HG02759 (cell line): ENCODE measurements around the gene INPP5A.

Experiments used
- ATAC-seq: cut with Tn5 transposase; IDR thresholded peaks from one replicate; pipeline ENCODE4 v1.9.1; 2021; ENCODE audit warnings: mild to moderate bottlenecking, moderate library complexity; ENCODE audit not compliant: unreplicated experiment

Gene INPP5A

DNA sequence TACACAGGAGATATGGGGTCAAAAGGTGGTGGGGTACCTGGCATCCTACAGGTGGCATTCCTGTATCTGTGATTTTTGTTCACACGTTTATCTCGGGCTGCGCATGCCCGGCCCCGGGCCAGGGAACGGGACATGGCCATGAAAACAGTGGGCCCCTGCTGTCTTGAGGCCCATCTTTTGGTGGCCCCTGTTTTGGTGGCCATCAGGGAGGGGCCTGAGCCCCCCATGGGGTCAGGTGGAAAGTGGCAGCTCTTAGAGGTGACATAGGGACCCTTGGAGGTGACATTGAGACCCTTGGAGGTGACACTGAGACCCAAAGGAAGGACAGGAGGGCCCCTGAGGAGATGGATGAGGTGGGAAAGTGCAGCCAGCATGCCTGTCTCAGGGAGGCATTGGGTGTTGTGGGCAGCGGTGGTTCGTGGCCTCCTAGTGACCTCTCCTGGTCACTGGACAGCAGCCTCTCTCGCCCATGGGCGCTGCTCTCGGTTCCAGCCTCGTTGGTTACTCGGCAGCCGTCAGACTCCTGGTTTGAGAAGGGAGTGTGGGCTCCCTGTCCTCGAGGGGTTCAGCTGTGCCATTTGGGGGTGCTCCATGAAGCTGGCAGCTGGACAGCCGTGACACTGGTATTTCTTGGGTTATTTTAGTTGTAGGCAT is 39.9 kb downstream of the INPP5A start:
- no peak for ATAC-seq

DNA sequence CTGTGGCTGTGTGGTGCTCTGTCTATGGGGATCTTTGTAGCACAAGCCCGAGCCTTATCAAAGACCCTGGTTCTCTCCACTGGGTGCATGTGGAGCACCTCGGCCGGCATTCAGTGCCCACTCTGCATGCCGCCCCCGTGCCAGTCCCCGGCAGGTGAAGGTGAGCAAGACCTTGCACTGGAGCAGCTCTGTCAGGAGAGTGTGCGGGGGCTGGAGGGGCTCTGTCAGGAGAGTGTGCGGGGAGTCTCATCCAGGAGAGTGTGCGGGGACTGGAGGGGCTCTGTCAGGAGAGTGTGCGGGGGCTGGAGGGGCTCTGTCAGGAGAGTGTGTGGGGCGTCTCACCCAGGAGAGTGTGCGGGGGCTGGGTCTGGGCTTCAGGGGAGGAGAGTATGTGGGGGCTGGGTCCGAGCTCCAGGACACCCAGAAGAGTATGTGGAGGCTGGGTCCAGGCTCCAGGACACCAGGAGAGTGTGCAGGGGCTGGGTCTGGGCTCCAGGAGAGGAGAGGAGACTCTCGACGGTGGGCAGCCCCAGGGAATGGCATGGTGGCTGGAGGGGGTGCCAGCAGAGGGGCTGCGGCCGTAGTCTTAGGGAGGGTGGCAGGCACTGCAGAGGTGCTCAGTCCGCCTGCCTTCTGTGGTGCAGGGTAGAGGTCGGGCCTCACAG is 40.8 kb downstream of the INPP5A start:
- ATAC-seq: no peak

DNA sequence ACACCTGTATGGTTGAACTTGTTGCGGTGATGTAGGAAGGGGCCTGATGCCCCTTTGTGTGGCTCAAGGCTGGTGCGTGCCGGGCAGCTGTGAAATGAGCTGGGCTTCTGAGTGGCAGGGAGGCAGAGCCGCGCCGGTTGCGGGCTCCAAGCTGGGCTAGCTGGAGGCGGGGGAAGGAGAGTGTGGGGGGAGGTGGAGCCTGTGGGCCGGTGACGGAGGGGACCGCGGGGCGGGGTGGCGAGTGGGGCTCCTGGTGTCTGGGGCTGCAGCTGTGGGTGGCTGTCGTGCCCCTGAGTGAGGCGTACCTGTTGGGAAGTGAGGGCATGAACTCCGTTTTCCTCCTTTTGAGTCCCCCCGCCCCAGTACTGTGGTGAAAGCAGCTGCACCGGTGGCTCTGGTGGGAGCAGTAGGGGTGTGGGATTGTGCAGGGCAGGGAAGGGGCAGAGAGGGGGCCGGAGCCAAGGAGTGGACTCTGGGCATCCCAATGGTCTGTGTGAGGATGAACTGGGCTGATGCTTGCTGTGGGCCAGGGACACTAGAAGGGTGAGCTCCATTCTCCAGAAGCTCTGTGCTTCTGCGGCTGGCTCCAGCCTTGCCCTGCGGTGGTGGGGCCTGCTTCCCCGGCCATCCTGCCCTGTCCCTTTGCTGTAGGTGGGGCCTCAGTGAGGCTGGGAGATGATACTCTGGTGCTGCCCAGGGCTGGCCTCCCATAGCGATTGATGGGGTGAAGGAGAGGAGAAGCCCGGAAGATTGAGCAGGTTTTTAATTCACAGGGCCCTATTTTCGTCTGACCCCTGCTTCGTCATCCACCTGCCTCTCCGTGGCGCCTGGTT is 41.7 kb downstream of the INPP5A start:
- ATAC-seq: no peak

DNA sequence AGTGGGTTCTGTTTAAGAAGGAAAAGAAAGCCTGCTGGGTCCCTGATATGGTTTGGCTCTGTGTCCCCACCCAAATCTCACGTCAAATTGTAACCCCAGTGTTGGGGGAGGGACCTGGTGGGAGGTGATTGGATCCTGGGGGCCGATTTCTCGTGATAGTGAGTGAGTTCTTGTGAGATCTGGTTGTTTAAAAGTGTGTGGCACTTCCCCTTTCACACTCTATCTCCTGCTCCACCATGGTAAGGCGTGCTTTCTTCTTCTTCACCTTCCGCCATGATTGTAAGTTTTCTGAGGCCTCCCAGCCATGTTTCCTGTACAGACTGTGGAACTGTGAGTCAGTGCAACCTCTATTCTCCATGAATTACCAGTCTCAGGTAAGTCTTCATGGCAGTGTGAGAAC is 42.6 kb downstream of the INPP5A start:
- no peak for ATAC-seq

DNA sequence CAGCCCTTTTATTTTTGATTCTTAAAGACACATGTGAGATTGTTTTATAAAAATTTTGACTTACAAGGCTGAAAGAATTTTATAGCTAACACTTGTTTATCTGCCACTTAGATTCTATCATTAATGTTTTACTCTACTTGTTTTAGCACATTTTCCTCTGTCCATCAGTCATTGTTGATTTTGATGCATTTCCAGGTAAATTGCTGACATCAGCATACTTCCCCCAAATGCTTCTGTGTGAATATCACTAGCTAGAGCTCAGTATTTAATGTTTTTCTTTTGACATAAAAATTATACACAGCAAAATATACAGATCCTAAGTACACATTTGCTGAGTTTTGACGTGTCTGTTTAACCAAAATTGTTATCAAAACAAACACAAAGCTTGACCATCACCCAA is 43.0 kb downstream of the INPP5A start:
- ATAC-seq: no peak

DNA sequence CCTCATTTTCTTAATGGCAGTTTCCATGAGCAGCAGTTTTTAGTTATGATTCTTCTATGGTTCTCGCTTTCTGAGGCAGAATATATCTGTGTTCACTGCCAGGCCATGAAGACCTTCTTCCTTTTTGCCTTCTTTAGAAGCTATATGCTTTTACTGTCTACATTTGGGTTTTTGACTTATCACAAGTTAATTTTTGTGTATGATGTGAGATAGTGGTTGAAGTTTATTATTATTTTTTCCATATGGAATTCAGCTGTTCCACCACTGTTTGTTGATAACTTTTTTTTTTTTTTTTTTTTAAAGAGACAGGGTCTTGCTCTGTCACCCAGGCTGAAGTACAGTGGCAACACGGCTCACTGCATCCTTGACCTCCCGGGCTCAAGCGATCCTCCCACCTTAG is 44.5 kb downstream of the INPP5A start:
- ATAC-seq: no peak

DNA sequence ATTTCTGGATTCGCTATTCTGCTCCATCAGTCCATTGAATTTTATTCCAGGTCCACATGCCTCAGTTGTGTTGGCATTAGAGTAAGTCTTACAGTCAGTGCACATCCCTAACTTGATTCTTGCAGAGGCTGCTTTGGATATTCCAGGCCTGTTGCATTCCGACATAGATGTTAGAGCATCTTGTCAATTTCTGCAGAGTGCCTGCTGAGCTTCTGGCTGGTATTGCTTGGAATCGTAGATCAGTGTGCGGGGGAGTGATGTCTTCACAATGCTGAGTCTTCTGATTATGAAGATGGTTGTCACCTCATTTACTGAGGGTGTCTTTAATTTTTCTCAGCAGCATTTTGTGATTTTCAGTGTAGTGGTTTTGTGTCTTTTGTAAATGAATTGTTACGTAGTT is 45.2 kb downstream of the INPP5A start:
- no peak for ATAC-seq

DNA sequence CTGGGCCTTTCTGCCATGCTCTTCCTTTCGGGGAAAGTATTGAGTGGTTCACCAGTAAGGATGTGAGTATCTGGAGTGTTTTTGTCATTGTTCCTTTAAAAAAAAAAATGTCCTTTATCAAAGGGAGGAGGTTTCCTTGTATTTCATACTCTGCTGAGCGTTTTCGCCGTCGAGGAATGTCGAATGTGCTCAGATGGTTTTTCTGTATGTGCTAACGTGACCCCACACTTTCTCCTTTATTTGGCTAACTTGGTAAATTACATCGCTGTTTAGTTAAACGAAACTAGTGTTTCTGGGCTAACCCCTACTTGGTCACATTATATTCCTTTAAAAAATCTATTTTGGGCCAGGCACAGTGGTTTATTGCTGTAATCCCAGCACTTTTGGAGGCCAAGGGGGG is 45.9 kb downstream of the INPP5A start:
- no peak for ATAC-seq

DNA sequence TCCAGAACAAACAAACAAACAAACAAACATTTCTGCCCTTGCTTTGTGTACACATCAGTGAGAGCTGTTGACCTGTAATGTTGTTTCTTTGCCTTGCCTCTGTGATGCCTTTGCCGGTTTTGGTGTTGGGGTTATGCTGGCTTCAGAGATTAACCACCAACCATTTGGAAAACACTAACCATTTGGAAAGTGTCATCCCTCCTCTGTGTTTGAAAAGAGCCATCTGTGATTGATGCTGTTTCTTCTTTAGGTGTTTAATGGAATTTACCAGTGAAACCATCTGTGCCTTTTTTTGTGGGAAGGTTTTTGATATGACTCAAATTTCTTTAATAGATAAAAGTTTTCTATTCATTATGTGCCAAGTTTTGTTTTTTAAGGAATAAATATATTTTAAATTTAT is 46.5 kb downstream of the INPP5A start:
- no peak for ATAC-seq

DNA sequence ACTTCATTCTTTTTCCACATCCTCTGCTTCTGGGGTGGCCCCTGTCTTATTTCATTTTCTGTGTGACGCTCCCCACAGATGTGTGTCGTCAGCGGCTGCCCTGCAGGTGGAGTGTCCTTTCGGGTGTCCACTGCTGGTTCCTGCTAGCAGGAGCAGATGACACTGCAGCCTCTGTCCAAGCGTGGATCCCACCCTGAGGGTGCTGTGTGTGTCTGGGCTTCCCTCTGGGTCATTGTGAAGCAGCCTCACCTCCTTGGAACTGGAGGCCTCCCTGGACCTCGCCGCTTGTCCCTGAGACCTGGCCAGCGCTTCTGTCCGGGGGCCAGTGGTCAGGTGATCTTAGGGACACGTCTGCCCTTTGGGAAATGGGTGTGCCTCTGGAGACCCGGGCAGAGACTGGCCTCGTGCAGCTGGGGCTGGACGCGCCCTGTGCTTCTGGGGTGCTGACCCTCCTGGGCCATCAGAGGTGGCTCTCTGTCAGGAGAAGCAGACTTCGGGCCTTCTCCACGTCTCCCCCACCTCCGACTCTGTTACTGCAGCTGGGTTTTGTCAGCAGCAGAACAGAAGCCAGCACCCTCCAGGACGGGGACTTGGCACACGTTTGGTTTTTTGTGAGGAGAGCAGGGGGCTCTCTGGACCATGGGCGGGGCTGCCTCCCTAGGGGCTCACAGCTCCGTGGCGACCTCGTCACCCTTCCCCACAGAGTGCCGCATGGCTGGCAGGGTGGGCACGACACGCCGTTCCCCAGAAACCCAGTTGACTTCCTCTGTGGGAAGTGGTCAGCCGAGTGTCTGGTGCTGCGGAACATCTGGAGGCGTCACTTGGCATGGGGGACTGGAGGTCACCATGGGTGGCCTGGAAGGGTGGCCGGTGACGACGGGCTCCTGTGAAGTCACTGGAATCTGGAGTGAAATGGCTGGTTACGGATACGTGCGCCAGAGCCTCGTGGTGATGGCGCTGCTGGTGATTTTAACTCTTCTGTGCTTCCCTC is 48.4 kb downstream of the INPP5A start:
- no peak for ATAC-seq

DNA sequence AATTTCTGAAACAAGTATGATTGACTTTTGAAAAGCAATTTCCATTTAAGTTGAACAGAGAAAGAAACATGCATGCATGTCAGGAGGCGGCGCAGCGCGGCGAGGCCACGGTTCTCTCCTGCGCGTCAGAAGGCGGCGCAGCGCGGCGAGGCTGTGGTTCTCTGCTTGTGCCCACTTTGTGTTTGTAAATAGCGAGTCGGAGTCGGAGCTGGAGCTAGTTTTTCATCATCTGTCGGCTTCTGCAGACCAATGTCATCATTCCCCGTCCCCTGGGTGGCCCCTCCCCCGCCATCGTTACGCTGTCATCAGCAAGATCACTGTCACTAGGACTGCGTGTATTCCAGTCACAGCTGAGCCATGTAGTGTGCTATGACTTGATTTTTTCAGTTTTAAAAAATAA is 49.2 kb downstream of the INPP5A start:
- no peak for ATAC-seq

DNA sequence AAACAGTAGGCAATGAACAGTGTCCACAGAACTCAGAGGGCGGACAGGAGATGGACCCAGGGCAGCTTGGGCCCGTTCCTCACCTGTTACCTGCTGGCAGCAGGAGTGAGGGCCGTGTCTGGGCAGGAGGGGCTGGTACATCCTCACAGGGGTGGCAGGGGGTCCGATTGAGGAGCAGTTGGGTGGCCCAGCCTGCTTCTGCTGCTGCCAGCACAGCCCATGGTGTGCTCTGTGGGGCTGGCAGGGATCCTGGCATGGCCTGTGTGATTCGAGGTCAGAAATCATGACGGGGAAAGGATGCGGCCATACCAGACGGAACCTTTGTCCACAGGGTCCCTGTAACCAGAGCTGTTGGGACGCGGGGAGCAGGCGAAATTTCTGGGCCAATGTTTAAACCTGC is 49.6 kb downstream of the INPP5A start:
- no peak for ATAC-seq

DNA sequence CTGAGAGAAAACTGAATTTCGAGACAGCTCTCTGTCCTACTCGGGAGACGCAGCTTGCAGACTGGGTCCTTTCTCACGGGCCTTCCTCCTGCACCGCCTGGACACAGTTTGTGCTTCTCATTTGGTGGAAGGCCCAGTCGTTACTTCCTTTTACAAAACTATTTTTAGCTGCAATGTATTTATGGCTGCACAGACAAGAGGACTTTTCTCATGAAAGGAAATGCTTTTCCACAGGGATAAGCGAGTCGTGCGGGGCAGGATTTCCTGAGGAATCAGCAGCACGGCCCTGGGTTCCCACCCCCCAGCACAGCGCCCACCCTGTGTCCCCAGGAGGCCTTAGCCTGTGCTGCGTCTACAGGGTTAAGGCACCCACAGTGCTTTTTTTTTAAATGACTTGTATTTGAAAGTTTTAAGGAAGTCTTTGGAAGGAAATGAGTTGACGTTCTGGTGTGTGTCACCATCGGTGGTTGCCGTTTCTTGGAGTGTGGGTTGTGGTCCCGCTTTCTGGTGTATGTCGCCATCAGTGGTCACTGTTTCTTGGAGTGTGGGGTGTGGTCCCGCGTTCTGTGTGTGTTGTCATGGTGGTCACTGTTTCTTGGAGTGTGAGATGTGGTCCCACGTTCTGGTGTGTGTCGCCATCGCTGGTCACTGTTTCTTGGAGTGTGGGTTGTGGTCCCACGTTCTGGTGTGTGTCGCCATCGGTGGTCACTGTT is 50.9 kb downstream of the INPP5A start:
- ATAC-seq: peak; percentile 46

DNA sequence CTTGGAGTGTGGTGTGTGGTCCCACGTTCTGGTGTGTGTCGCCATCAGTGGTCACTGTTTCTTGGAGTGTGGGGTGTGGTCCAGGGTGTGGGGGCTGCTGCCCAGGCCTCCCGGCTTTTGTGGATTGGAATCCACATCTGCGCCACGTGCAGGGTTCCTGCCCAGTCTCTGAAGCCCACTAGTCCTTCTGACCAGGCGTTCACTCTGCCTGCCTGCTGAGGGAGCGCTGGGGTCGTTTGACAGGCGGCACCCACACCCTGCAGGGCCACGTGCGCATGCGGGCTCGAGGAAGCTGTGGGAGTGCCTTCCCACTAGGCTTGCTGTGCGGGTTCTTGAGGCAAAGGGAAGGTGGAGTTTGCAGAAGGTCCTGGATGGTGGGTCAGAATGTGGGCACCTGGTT is 51.4 kb downstream of the INPP5A start:
- no peak for ATAC-seq

DNA sequence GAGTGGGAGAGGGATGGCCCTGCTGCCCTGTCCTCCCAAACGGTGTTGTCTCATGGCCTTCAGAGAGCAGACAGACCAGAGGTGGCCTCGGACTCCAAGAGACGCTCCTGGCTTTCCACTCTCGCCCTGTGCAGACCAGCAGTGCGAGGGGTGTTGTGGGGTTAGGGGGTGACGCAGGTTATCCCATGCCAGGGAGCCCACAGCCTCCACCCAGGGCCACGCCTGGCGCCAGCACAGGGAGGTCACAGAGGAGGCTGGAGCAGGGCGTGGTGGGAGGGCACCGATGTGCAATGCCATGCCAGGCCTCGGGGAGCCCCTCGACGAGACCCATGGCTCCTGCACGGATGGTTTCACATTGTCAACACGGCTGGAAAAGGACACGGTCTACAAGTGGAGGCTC is 52.1 kb downstream of the INPP5A start:
- no peak for ATAC-seq

DNA sequence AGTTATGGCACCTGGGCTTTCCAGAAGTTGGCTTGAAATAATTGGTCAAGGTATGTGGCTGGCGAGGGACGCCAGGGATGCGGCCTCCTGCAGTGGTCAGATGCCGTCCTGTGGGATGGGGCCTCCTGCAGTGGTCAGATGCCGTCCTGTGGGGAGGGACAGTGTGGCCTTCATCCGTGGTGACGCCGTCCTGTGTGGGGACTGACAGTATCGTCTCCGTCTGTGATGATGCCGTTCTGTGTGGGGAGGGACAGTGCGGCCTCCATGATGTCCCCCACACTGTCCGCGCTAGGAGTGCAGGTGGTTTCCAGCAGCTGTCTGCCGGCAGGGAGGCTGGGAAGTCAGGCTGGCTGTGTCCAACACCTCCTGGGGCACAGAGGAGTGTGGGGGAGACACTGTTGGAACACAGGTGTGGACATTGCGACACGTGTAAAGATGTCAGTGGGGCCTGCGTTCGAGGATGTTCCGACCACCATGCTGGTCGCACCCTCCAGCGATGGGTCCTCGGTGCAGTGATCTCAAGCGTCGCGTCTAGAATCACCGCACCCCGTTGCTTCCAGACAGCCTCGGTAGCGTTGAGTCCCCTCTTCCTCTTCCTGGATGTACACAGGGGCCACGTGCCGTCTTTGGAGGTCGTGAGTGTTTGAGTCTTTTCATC is 52.6 kb downstream of the INPP5A start:
- ATAC-seq: no peak

DNA sequence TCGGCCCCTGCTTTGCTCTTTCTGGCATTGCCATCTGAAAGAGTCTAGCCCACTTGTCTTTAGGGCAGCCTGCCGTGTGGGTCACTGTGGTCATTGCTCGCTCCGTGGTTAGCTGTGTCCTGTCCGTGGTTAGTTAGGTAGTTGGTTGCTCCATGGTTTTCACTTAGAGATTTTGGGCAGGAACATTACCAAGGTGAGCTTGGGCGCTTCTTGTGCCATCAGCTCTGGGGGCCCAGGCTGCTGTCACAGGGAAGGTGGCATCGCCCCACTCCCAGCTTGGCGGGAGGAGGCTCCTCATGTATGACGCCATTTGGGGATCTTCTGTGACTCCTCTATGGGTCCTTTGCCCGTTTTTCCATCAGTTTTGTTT is 53.1 kb downstream of the INPP5A start:
- ATAC-seq: no peak

DNA sequence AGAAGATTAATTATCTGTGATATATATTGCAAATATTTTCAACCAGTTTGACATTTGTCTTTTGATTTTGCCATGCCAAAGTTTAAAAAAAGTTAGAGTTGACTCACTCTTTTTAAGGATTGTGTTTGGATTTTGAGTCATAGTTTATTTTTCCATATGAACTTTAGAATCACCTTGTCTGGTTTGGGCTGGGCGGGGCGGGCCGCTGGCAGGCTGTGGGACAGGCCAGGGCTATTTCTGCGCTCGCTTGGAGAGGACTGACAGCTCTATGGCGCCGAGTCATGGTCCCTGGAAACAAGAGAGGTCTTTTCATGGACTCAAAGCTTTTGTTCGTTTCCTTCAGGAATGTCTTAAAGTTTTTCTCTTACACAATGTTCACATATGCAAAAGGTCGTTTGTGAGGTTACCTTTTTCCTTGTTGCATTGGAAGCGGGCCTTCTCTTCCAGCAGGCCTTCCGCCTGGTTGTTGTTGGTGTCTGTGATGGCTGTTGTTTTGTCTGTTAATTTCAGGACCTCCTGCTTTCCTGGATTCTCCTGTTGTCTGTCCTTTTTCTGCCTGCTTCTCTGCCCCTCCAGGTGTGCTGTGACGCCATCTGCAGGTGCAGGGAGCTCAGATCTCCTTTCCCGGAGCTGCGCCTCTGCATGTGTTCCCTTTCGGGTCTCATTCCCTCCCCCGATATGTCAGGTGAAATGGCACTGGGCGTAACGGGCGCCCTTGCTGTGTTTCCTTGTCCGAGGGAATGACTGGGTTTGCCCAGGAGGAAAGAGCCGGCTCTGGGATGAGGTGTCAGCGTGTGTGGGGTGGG is 53.8 kb downstream of the INPP5A start:
- no peak for ATAC-seq

DNA sequence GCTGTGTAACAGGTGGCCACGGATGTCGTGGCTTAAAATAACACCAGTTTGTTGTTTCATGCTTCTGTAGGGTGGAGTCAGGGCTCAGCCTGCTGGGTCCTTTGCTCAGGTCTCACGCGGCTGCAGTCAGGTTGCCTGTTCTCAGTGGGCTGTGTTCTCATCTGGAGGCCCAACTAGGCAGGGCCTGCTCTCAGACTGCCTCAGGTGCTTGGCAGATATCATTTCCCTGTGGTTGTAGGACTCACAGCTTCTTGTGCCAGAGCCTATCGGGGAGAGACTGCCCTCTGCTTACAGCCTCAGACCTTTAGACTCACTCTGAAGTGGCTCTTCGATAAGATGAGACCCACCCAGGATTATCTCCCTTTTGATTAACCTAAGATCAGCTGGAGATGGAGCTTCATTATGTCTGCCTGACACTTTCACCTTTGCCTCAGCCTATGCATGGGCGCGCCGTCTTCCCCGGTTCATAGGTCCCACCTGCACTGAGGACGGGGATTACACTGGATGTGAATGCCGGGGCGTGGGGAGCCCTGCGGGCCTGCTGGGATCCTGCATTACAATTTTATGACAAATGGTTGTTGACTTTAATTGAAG is 55.3 kb downstream of the INPP5A start:
- ATAC-seq: no peak
